ENCODE data around the gene PLA2G4E. TPM values are rescaled to one million over a fixed set of nuclear protein-coding genes. Genes with fewer than 3 reads are reported as not detected.

Gene PLA2G4E
- total and polyA plus RNA-seq, 2 donors (not counting 1 experiment from before 2014, with no cell fraction given) = not detected

GRCh38 chr15:41984622-41985021 lies 36.2 kb downstream of the PLA2G4E start:
- H2AFZ ChIP-seq (ENCODE audit: low read length) = no peak overlapping the region
- DNase-seq (ENCODE audit: low read depth in 2 of 2) = no peak
- H3K27me3 ChIP-seq (ENCODE audit: control insufficient read depth, insufficient read depth, low read length) = peaks cover 7% of the 10 kb centered on the region
- no peak overlapping the region for H3K4me2 ChIP-seq (ENCODE audit: extremely low read depth, insufficient read depth, low read length)
- H3K27ac ChIP-seq (ENCODE audit: insufficient read depth, low read length) = no peak overlapping the region
- H3K36me3 ChIP-seq (ENCODE audit: control insufficient read depth, insufficient read depth, low read length) = no peaks in the 10 kb centered on the region
- TF ChIP-seq EZH2 (IDR thresholded peaks at IDR 0.05; ENCODE audit: low read length, missing control alignments) (no peak), CTCF (conservative IDR thresholded peaks at IDR 0.05 in 1 of 2, IDR thresholded peaks at IDR 0.05 in 1 of 2; ENCODE audit: low read depth in 1 of 2, low read length in 2 of 2) (no peak)
- H3K79me2 ChIP-seq (ENCODE audit: control insufficient read depth, insufficient read depth, low read length) = no peaks in the 10 kb centered on the region
- no peak overlapping the region for H3K4me3 ChIP-seq (replicated peaks in 1 of 4; ENCODE audit: control extremely low read depth in 1 of 4, insufficient read depth in 1 of 4, low read depth in 3 of 4, low read length in 4 of 4)
- no peaks in the 10 kb centered on the region for H3K4me1 ChIP-seq (ENCODE audit: control insufficient read depth, extremely low read depth, insufficient read depth, low read length)
- no peaks in the 10 kb centered on the region for H4K20me1 ChIP-seq (ENCODE audit: control insufficient read depth, extremely low read depth, insufficient read depth, low read length)
- H3K9me3 ChIP-seq (ENCODE audit: control insufficient read depth, insufficient read depth, low read depth, low read length) = no peaks in the 10 kb centered on the region
- H3K9ac ChIP-seq (ENCODE audit: insufficient read depth, low read length) = no peak overlapping the region

- Histone ChIP-seq H3K4me3 (replicated peaks in 1 of 4; ENCODE audit: control extremely low read depth in 1 of 4, insufficient read depth in 1 of 4, low read depth in 3 of 4, low read length in 4 of 4) (no peak overlapping the region), H3K27ac (ENCODE audit: insufficient read depth, low read length) (no peak overlapping the region), H3K4me1 (ENCODE audit: control insufficient read depth, extremely low read depth, insufficient read depth, low read length) (no peaks in the 10 kb centered on the region), H3K36me3 (ENCODE audit: control insufficient read depth, insufficient read depth, low read length) (no peaks in the 10 kb centered on the region), H3K79me2 (ENCODE audit: control insufficient read depth, insufficient read depth, low read length) (no peaks in the 10 kb centered on the region), H2AFZ (ENCODE audit: low read length) (no peak overlapping the region), H4K20me1 (ENCODE audit: control insufficient read depth, extremely low read depth, insufficient read depth, low read length) (no peaks in the 10 kb centered on the region), H3K9me3 (ENCODE audit: control insufficient read depth, insufficient read depth, low read depth, low read length) (no peaks in the 10 kb centered on the region), H3K4me2 (ENCODE audit: extremely low read depth, insufficient read depth, low read length) (no peak overlapping the region), H3K27me3 (ENCODE audit: control insufficient read depth, insufficient read depth, low read length) (peaks cover 7% of the 10 kb centered on the region), H3K9ac (ENCODE audit: insufficient read depth, low read length) (no peak overlapping the region)
- TF ChIP-seq EZH2 (IDR thresholded peaks at IDR 0.05; ENCODE audit: low read length, missing control alignments) = no peak
- no peak for DNase-seq (ENCODE audit: low read depth in 2 of 2)
Measured at GRCh38 chr15:41983621-41984571, 36.9 kb downstream of the PLA2G4E start.

DNA sequence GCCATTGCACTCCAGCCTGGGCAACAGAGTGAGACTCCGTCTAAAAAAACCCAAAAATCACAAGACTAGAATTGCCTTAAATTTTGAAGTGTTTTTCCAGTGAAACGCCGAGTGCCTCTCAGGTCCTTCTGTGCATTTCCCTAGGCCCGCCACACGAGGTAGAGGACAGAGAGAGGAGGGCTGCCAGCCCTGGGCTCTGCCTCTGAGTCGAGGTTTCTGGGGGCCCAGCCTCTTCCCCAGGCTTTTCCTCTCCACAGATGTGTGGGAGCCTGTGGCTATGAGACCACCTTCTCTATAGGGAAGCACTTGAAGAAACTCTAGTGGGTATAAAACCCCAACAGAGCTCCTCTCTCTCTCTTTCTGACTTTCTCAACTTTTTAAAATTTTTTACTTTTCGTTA lies 37.6 kb downstream of the PLA2G4E start:
- Histone ChIP-seq H3K9ac (ENCODE audit: insufficient read depth, low read length) (no peak overlapping the region), H4K20me1 (ENCODE audit: control insufficient read depth, extremely low read depth, insufficient read depth, low read length) (no peaks in the 10 kb centered on the region), H3K4me3 (replicated peaks in 1 of 4; ENCODE audit: control extremely low read depth in 1 of 4, insufficient read depth in 1 of 4, low read depth in 3 of 4, low read length in 4 of 4) (no peak overlapping the region), H3K79me2 (ENCODE audit: control insufficient read depth, insufficient read depth, low read length) (no peaks in the 10 kb centered on the region), H3K36me3 (ENCODE audit: control insufficient read depth, insufficient read depth, low read length) (no peaks in the 10 kb centered on the region), H3K4me1 (ENCODE audit: control insufficient read depth, extremely low read depth, insufficient read depth, low read length) (no peaks in the 10 kb centered on the region), H3K4me2 (ENCODE audit: extremely low read depth, insufficient read depth, low read length) (no peak overlapping the region), H2AFZ (ENCODE audit: low read length) (no peak overlapping the region), H3K9me3 (ENCODE audit: control insufficient read depth, insufficient read depth, low read depth, low read length) (no peaks in the 10 kb centered on the region), H3K27ac (ENCODE audit: insufficient read depth, low read length) (no peak overlapping the region), H3K27me3 (ENCODE audit: control insufficient read depth, insufficient read depth, low read length) (peaks cover 7% of the 10 kb centered on the region)
- DNase-seq (ENCODE audit: low read depth in 2 of 2) = no peak
- TF ChIP-seq CTCF (conservative IDR thresholded peaks at IDR 0.05 in 1 of 2, IDR thresholded peaks at IDR 0.05 in 1 of 2; ENCODE audit: low read depth in 1 of 2, low read length in 2 of 2) (no peak), EZH2 (IDR thresholded peaks at IDR 0.05; ENCODE audit: low read length, missing control alignments) (no peak)

Measured in fibroblast of lung (primary cell).